ENCODE data around the gene HDLBP.
"Not testable (repeated sequence)": the region's sequence is repeated elsewhere in the genome, so short reads cannot be mapped to it uniquely, and the experiment has no call there.

HDLBP gene

GRCh38 chr2:241302759-241303651, 12.5 kb downstream of the HDLBP start:
- no peak for TF ChIP-seq CTCF (conservative IDR thresholded peaks at IDR 0.05; ENCODE audit: low read length)
- DNase-seq (ENCODE audit: low read depth) = no peak
- no peak overlapping the region for H3K4me3 ChIP-seq (ENCODE audit: low read length)

GRCh38 chr2:241302083-241302482, 13.4 kb downstream of the HDLBP start:
- no peak for DNase-seq (ENCODE audit: low read depth)
- no peak overlapping the region for H3K4me3 ChIP-seq (ENCODE audit: low read length)
- TF ChIP-seq CTCF (conservative IDR thresholded peaks at IDR 0.05; ENCODE audit: low read length) = no peak

GRCh38 chr2:241300000-241300399, 15.5 kb downstream of the HDLBP start:
- TF ChIP-seq CTCF (conservative IDR thresholded peaks at IDR 0.05; ENCODE audit: low read length) = no peak
- DNase-seq (ENCODE audit: low read depth) = no peak

GRCh38 chr2:241298673-241299072, 16.8 kb downstream of the HDLBP start:
- no peak for DNase-seq (ENCODE audit: low read depth)

More at GRCh38 chr2:241300000-241300399, 15.5 kb downstream of the HDLBP start:
- no peak overlapping the region for H3K4me3 ChIP-seq (ENCODE audit: low read length)

GRCh38 chr2:241296767-241297166, 18.7 kb downstream of the HDLBP start:
- no peak for DNase-seq (ENCODE audit: low read depth)
- TF ChIP-seq CTCF (conservative IDR thresholded peaks at IDR 0.05; ENCODE audit: low read length) = no peak
- no peak overlapping the region for H3K4me3 ChIP-seq (ENCODE audit: low read length)

More at GRCh38 chr2:241298673-241299072, 16.8 kb downstream of the HDLBP start:
- no peak overlapping the region for H3K4me3 ChIP-seq (ENCODE audit: low read length)
- no peak for TF ChIP-seq CTCF (conservative IDR thresholded peaks at IDR 0.05; ENCODE audit: low read length)

- no peak overlapping the region for H3K4me3 ChIP-seq (ENCODE audit: low read length)
- peak; percentile 22; the same call in 1 of the 2 replicates for TF ChIP-seq CTCF (conservative IDR thresholded peaks at IDR 0.05; ENCODE audit: low read length)
- DNase-seq (ENCODE audit: low read depth) = peak; percentile 55
These were observed 20.0 kb downstream of the HDLBP start for GRCh38 chr2:241295326-241296095.

GRCh38 chr2:241293378-241293797, 22.1 kb downstream of the HDLBP start:
- DNase-seq (ENCODE audit: low read depth); H3K4me3 ChIP-seq (ENCODE audit: low read length): not testable (repeated sequence)

All from AG10803 (cell line).